Breast epithelium (tissue), 4 donors: ENCODE measurements around the gene TEX19. TPM values are rescaled to one million over a fixed set of nuclear protein-coding genes. Genes with fewer than 3 reads are reported as not detected.

Experiments
- DNase-seq, 2 donors: peaks; one replicate each; pipeline ENCODE4 v3.0.0-alpha.2; 2019; ENCODE audit warnings: low spot score in 2 of 2
- H3K27ac ChIP-seq, 2 donors: fragments of 200-600 bp; sonication (generic) in 1 of 2; one replicate each; pipeline ENCODE4 v1.5.1; 2016 to 2019; ENCODE audit warnings: mild to moderate bottlenecking in 1 of 2
- H3K27me3 ChIP-seq, 2 donors: fragments of 200-600 bp; sonication (generic) in 1 of 2; one replicate each; pipeline versions ENCODE4 v1.5.1 to v1.6.0; 2017 to 2019; ENCODE audit warnings: control low read depth in 1 of 2, mild to moderate bottlenecking in 1 of 2
- H3K36me3 ChIP-seq: fragments of 200-600 bp; one replicate; pipeline ENCODE4 v1.5.1; 2019
- H3K4me1 ChIP-seq, 2 donors: fragments of 200-600 bp; sonication (generic); one replicate each; pipeline ENCODE4 v1.5.1; 2016 to 2019; ENCODE audit warnings: control low read depth in 1 of 2
- H3K4me3 ChIP-seq, 3 donors: fragments of 200-600 bp; sonication (generic); 1 replicate in 2 of 3; 2 replicates in 1 of 3; pipeline ENCODE4 v1.5.1; 2016 to 2019; ENCODE audit warnings: mild to moderate bottlenecking in 3 of 3, moderate library complexity in 2 of 3
- H3K9me3 ChIP-seq, 2 donors: fragments of 200-600 bp; sonication (generic) in 1 of 2; one replicate each; pipeline ENCODE4 v1.5.1; 2016 to 2019; ENCODE audit warnings: control low read depth in 1 of 2
- POLR2A ChIP-seq: fragments of 450-650 bp; IDR thresholded peaks from one replicate; pipeline ENCODE4 v1.6.1; 2016; ENCODE audit warnings: antibody characterized with exemption, mild to moderate bottlenecking, moderate library complexity
- POLR2AphosphoS5 ChIP-seq, 3 donors: sonication (generic); formaldehyde crosslinking; IDR thresholded peaks; one replicate each; pipeline ENCODE4 v1.6.1; 2017; ENCODE audit warnings: antibody characterized with exemption in 3 of 3
- intact Hi-C: fragments of 100-400 bp; cut with DNase I; formaldehyde crosslinking; loops from one replicate; pipeline ENCODE4 v1.15.1; 2023; ENCODE audit warnings: low total_unique reads
- total RNA-seq, 3 donors: library from RNA; depleted of rRNA; stranded (reverse); fragments of >200 nt; gene quantifications; one replicate each; pipeline ENCODE4 v1.1.0, GENCODE V29; 2016
- TF ChIP-seq, protein P1 (sequence below), 3 donors: fragments of 450-650 bp; IDR thresholded peaks; one replicate each; pipeline ENCODE4 v1.5.1; 2016 to 2017; ENCODE audit warnings: antibody characterized with exemption in 3 of 3, mild to moderate bottlenecking in 3 of 3, moderate library complexity in 3 of 3

TEX19 gene
- total RNA-seq, 3 donors from 2014 or later, result not detected

DNA sequence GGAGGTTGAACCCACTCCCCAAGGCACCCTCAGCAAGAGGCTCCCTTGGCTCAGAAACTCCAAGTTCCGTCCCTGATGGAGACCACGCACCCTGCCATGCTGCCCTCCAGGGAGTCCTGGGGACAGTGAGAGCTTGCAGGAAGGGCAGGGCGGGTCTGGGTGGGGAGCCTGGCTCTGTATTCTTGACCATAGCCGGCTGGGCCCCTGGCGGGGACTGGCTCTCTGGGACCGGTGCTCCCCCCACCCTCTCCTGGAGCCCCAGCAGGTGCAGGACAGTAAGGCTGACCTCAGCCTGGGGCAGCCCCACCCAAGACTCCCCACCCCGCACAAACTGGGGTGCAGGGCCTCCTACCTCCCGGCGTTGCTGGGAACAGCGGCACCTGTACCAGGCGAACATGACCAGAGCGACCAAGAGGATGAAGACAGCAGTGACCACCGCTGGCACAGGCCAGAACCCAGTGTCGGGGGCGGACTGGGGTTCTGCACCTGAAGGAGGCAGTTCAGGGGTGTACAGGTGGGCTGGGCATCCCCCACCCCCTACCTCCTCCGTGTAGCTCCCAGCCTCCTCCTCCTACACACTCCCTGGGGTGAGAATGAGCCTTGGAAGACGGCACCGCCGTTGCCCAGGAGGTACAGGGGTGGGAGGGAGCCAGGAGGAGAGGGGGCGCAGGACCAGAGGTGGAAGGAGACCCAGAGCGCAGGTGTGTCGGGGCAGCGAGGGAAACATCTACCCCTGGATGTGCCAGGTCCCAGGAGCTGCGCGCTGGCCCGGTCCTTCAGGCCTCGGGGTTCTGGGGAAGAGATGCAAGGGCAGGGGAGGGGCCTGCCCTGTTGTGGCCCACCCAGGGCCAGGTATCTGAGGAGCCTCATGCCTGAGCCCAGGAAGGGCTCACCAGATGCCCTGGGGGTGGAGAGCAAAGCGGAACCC is 36.3 kb upstream of the TEX19 start:
- Histone ChIP-seq H3K4me3 (no peak overlapping the region), H3K9me3 (no peaks in the 10 kb centered on the region), H3K27me3 (peaks cover 0 to 7% of the 10 kb centered on the region in 2 donors), H3K36me3 (no peaks in the 10 kb centered on the region), H3K27ac (no peak overlapping the region), H3K4me1 (no peaks in the 10 kb centered on the region)
- no peak for DNase-seq
- TF ChIP-seq, protein P1, sequence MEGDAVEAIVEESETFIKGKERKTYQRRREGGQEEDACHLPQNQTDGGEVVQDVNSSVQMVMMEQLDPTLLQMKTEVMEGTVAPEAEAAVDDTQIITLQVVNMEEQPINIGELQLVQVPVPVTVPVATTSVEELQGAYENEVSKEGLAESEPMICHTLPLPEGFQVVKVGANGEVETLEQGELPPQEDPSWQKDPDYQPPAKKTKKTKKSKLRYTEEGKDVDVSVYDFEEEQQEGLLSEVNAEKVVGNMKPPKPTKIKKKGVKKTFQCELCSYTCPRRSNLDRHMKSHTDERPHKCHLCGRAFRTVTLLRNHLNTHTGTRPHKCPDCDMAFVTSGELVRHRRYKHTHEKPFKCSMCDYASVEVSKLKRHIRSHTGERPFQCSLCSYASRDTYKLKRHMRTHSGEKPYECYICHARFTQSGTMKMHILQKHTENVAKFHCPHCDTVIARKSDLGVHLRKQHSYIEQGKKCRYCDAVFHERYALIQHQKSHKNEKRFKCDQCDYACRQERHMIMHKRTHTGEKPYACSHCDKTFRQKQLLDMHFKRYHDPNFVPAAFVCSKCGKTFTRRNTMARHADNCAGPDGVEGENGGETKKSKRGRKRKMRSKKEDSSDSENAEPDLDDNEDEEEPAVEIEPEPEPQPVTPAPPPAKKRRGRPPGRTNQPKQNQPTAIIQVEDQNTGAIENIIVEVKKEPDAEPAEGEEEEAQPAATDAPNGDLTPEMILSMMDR (IDR thresholded peaks at IDR 0.05), result no peak
- TF ChIP-seq POLR2A (no peak), POLR2AphosphoS5 (IDR thresholded peaks at IDR 0.05) (no peak)
- intact Hi-C loops, result loop anchor here (10.0 kb wide), 2 partner anchors 78 to 118 kb away; no protein-coding TSS in a partner anchor

DNA sequence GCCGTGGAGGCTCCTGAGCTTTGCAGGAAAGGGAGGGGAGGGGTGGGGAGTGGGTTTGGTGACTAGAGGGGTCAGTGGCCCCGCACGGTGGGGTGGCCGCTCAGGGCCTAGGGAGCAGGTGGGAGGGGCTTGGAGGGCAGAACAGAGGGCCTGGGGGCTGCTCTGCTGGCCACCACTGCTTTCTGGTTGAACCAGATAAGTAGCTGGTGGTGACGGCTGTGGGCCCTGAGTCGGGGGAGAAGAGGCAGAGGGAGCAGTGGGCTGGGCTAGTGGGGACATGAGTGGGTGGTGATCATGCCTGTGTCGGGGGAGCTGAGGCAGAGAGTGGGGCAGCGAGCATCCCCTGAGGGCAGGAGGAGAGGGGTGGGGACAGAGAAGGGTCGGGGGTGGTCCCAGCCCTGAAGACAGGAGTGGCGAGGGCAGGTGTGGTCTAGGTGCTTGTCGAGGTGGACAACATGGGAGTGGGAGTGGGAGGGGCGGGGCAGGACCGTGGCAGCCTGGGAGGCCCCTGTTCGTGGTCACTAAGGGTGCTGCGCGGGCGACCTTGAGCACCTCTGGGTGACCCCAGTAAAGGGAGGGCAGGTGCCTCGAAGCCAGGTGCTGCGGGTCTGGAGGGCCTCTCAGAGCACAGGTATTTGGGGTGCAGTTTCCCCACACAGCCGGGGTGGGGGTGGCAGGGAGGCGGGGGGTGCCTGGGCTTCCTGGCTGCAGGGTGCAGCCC is 35.4 kb upstream of the TEX19 start:
- Histone ChIP-seq H3K4me3 (no peak overlapping the region), H3K27me3 (peaks cover 0 to 7% of the 10 kb centered on the region in 2 donors), H3K4me1 (no peaks in the 10 kb centered on the region), H3K9me3 (no peaks in the 10 kb centered on the region), H3K36me3 (no peaks in the 10 kb centered on the region), H3K27ac (no peak overlapping the region)
- DNase-seq, result no peak
- TF ChIP-seq, protein P1 (IDR thresholded peaks at IDR 0.05), result no peak
- TF ChIP-seq POLR2AphosphoS5 (IDR thresholded peaks at IDR 0.05) (no peak), POLR2A (no peak)
- intact Hi-C loops, result loop anchor here (10.0 kb wide), 2 partner anchors 79 to 119 kb away; no protein-coding TSS in a partner anchor

DNA sequence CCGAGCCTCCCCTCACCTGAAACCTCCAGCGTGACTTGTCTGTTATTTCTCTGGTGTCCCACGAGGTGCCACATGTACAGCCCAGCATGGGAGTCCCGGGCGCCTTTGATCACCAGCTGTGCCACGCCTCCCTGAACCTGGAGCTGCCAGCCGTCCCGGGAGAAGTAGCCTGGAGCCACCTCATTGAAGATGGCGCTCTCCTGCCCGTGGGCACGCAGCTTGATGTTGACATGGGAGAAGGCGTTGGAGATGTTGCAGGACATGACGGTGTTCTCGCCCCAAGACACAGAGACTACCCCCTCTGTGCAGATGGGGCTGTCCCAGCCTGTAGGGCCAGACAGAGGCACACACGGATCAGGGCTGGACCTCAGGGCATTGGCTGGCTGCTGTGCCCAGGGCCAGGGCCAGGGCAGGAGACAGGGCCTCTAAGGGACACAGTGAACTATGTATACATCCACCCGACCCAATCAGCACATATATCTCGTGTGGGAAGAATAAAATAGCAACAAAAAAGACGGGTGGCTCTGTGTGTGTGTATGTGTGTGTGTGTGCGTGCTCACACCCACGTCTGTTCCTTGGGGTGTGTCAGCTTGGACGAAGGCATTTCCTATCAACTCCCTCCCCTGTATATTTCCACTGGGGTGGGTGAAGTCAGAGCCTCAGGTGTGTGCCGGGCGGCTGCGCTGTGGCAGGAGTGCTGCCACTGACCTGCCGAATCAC is 34.3 kb upstream of the TEX19 start:
- Histone ChIP-seq H3K4me3 (no peak overlapping the region), H3K27ac (no peak overlapping the region), H3K9me3 (no peaks in the 10 kb centered on the region), H3K27me3 (peaks cover 0 to 7% of the 10 kb centered on the region in 2 donors), H3K36me3 (no peaks in the 10 kb centered on the region), H3K4me1 (no peaks in the 10 kb centered on the region)
- DNase-seq, result no peak
- TF ChIP-seq, protein P1 (IDR thresholded peaks at IDR 0.05), result no peak
- no peak for TF ChIP-seq POLR2AphosphoS5 (IDR thresholded peaks at IDR 0.05)
- no peak for TF ChIP-seq POLR2A
- intact Hi-C loops, result loop anchor here (10.0 kb wide), 2 partner anchors 80 to 120 kb away; no protein-coding TSS in a partner anchor

DNA sequence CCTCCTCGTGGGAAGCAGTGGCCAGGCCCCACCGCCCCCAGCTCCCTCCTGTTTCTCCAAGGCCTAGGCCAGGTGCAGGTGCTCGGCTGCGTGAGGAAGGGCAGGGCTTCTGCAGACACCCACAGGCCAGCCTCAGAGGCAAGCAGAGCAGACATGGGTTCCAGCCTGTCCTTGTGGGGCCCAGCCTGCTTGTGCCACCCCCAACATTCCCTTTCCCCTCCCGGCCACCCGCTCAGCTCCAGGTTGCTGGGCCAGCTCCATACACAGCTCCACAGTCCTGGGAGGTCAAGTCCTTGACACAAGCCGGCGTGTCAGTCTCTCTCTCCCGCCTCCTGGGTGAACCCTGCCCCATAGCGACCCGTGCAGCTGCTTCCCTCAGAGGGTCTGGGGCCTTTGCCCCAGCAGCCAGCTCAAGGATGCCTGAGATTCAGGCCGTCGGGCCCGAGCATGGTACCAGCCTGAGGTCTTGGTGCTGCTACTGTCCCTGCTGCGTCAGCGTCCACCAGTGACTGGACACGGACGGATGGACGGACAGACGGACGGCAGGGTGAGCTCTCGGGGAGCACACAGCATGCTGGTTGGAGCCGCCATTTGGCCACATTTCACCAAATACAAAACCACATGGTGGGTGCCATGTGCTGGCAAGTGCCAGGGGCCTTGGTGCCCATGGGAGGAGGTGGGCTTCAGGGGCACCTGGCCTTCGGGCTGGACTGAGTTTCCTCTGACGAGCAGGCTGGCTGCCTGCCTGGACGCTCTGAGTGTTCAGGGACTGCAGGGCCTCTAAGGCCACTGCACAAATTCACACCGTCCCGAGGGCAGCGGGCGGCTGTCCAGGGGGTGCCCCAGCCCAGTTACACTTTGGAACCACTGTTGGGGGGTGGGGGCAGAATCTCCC is 33.5 kb upstream of the TEX19 start:
- Histone ChIP-seq H3K27ac (no peak overlapping the region), H3K9me3 (no peaks in the 10 kb centered on the region), H3K4me3 (no peak overlapping the region), H3K27me3 (peaks cover 0 to 7% of the 10 kb centered on the region in 2 donors), H3K4me1 (peaks cover 0 to 5% of the 10 kb centered on the region in 2 donors), H3K36me3 (no peaks in the 10 kb centered on the region)
- no peak for TF ChIP-seq POLR2A
- TF ChIP-seq, protein P1 (IDR thresholded peaks at IDR 0.05), result no peak
- intact Hi-C loops, result loop anchor here (10.0 kb wide), 2 partner anchors 81 to 121 kb away; no protein-coding TSS in a partner anchor
- DNase-seq, result no peak
